PC-9 (cell line): Measurements from ENCODE around the gene KDM4C. TPM values are rescaled to one million over a fixed set of nuclear protein-coding genes. Genes with fewer than 3 reads are reported as not detected.

ENCODE experiments used
- BruUV-seq: library from RNA; stranded (reverse); fragments of 400-500 nt; replicated peaks from 2 replicates; lab custom pipeline; 2021; lab: Mats Ljungman, UMichigan
- CTCF ChIA-PET: fragments of 300-600 bp; sonication (Branson Sonifier 250); formaldehyde crosslinking; loops from one replicate; lab custom pipeline; 2022; ENCODE audit warnings: antibody characterized with exemption; lab: Charles Lee
- POLR2A ChIA-PET: fragments of 300-600 bp; sonication (Branson Sonifier 250); formaldehyde crosslinking; loops from one replicate; lab custom pipeline; 2022; ENCODE audit warnings: antibody characterized with exemption; ENCODE audit not compliant: unreplicated experiment; lab: Charles Lee
- DNase-seq, 2 experiments: peaks; one replicate each; pipeline versions ENCODE4 v3.0.0 to v3.0.0-alpha.2; 2015 to 2022; ENCODE audit warnings: mixed read lengths in 1 of 2
- H2AFZ ChIP-seq: fragments of 200-600 bp; sonication (generic); 2 replicates; pipeline ENCODE4 v1.8.1; 2017; ENCODE audit warnings: antibody characterized with exemption
- H3F3A ChIP-seq: fragments of 200-600 bp; sonication (generic); 2 replicates; pipeline ENCODE4 v1.8.1; 2017; ENCODE audit warnings: antibody characterized with exemption, mild to moderate bottlenecking, low read depth; ENCODE audit not compliant: insufficient read depth
- H3K27ac ChIP-seq: fragments of 200-600 bp; sonication (generic); 2 replicates; pipeline ENCODE4 v1.6.1; 2016; ENCODE audit warnings: mixed run types
- H3K27me3 ChIP-seq: fragments of 200-600 bp; sonication (generic); 2 replicates; pipeline ENCODE4 v1.6.1; 2016; ENCODE audit warnings: low read depth, mixed run types; ENCODE audit not compliant: insufficient read depth
- H3K36me3 ChIP-seq: fragments of 200-600 bp; sonication (generic); 2 replicates; pipeline ENCODE4 v1.6.1; 2016; ENCODE audit warnings: low read depth, mixed run types
- H3K4me1 ChIP-seq: fragments of 200-600 bp; sonication (generic); replicated peaks from 2 replicates; pipeline ENCODE4 v1.6.1; 2016; ENCODE audit warnings: mixed run types; ENCODE audit not compliant: insufficient read depth
- H3K4me2 ChIP-seq: fragments of 200-600 bp; sonication (generic); 2 replicates; pipeline ENCODE4 v1.6.1; 2017; ENCODE audit warnings: mixed run types
- H3K4me3 ChIP-seq: fragments of 200-600 bp; sonication (generic); 2 replicates; pipeline ENCODE4 v1.6.1; 2016; ENCODE audit warnings: mixed run types
- H3K79me2 ChIP-seq: fragments of 200-600 bp; sonication (generic); 2 replicates; pipeline ENCODE4 v1.6.1; 2017; ENCODE audit warnings: low read depth, mixed run types
- H3K9me2 ChIP-seq: fragments of 200-600 bp; sonication (generic); 2 replicates; pipeline ENCODE4 v1.8.1; 2017; ENCODE audit warnings: mild to moderate bottlenecking; ENCODE audit not compliant: insufficient read depth
- H3K9me3 ChIP-seq: fragments of 200-600 bp; sonication (generic); 2 replicates; pipeline ENCODE4 v1.8.1; 2016; ENCODE audit warnings: low read depth; ENCODE audit not compliant: insufficient read depth
- H4K20me1 ChIP-seq: fragments of 200-600 bp; sonication (generic); 2 replicates; pipeline ENCODE4 v1.8.1; 2017; ENCODE audit not compliant: insufficient read depth
- CTCF ChIP-seq: fragments of 200-600 bp; sonication (generic); conservative IDR thresholded peaks from 2 replicates; pipeline ENCODE4 v1.6.1; 2017; ENCODE audit warnings: mixed run types, antibody characterized with exemption, mild to moderate bottlenecking, moderate library complexity
- EZH2 ChIP-seq: fragments of 200-600 bp; sonication (generic); IDR thresholded peaks from 2 replicates; pipeline ENCODE4 v1.8.0; 2017; ENCODE audit warnings: antibody characterized with exemption, low read depth
- intact Hi-C: fragments of 100-400 bp; cut with micrococcal nuclease; formaldehyde crosslinking; loops from one replicate; pipeline ENCODE4 v1.10.0; 2022; ENCODE audit not compliant: unreplicated experiment
- total RNA-seq: library from RNA; stranded (reverse); gene quantifications from 2 replicates; pipeline ENCODE4 v1.2.3, GENCODE V29; 2021

The KDM4C gene
- total RNA-seq, 1 experiment from 2014 or later: 12.9 TPM

- no TSS peak for BruUV-seq
- Histone ChIP-seq H3K4me1 (no peaks in the 10 kb centered on the region), H3K36me3 (no peaks in the 10 kb centered on the region), H3K4me2 (no peak overlapping the region), H3K27me3 (no peaks in the 10 kb centered on the region), H4K20me1 (peaks cover 8% of the 10 kb centered on the region; the same call in 1 of the 2 replicates), H3K79me2 (peaks cover 15% of the 10 kb centered on the region; the same call in 1 of the 2 replicates), H3K27ac (no peak overlapping the region), H3K9me3 (no peaks in the 10 kb centered on the region), H2AFZ (no peak overlapping the region), H3K9me2 (no peaks in the 10 kb centered on the region), H3K4me3 (no peak overlapping the region), H3F3A (0 out of 2 replicates have a peak, but pooled peaks cover 5% of the 10 kb centered on the region)
- CTCF ChIA-PET: no interaction called here
- TF ChIP-seq EZH2: no peak
- TF ChIP-seq CTCF: no peak
- intact Hi-C loops: no loop called here
- POLR2A ChIA-PET: no interaction called here
- DNase-seq: no peak
Observed at GRCh38 chr9:6781476-6781875, 23.7 kb downstream of the KDM4C start.

GRCh38 chr9:6782345-6782744 is 24.6 kb downstream of the KDM4C start:
- H3K9me2 ChIP-seq: no peaks in the 10 kb centered on the region
- CTCF ChIA-PET: no interaction called here
- no peak overlapping the region for H3K27ac ChIP-seq
- no peak for DNase-seq
- no peak overlapping the region for H3K4me3 ChIP-seq
- no peaks in the 10 kb centered on the region for H3K27me3 ChIP-seq
- peaks cover 8% of the 10 kb centered on the region; the same call in 1 of the 2 replicates for H4K20me1 ChIP-seq
- no peaks in the 10 kb centered on the region for H3K9me3 ChIP-seq
- POLR2A ChIA-PET: no interaction called here
- 0 out of 2 replicates have a peak, but pooled peaks cover 5% of the 10 kb centered on the region for H3F3A ChIP-seq
- no peak overlapping the region for H2AFZ ChIP-seq
- H3K4me1 ChIP-seq: no peaks in the 10 kb centered on the region
- H3K4me2 ChIP-seq: no peak overlapping the region
- TF ChIP-seq CTCF: no peak
- TF ChIP-seq EZH2: no peak
- intact Hi-C loops: no loop called here
- H3K79me2 ChIP-seq: peaks cover 15% of the 10 kb centered on the region; the same call in 1 of the 2 replicates
- no TSS peak for BruUV-seq
- no peaks in the 10 kb centered on the region for H3K36me3 ChIP-seq

GRCh38 chr9:6782981-6783380 is 25.2 kb downstream of the KDM4C start:
- BruUV-seq: no TSS peak

More at GRCh38 chr9:6782981-6783380, 25.2 kb downstream of the KDM4C start:
- Histone ChIP-seq H3K27ac (no peak overlapping the region), H4K20me1 (peaks cover 8% of the 10 kb centered on the region), H3F3A (0 out of 2 replicates have a peak, but pooled peaks cover 5% of the 10 kb centered on the region), H3K79me2 (peaks cover 15% of the 10 kb centered on the region; the same call in 1 of the 2 replicates), H3K4me2 (no peak overlapping the region), H3K9me2 (no peaks in the 10 kb centered on the region), H2AFZ (no peak overlapping the region), H3K9me3 (no peaks in the 10 kb centered on the region), H3K36me3 (no peaks in the 10 kb centered on the region), H3K4me1 (no peaks in the 10 kb centered on the region), H3K4me3 (no peak overlapping the region), H3K27me3 (no peaks in the 10 kb centered on the region)
- POLR2A ChIA-PET: interaction anchor here (0.7 kb wide), 1 partner anchor 14 kb away, joined by 3 read pairs; no protein-coding TSS in a partner anchor
- CTCF ChIA-PET: no interaction called here
- TF ChIP-seq CTCF: no peak
- DNase-seq: no peak
- intact Hi-C loops: no loop called here
